Measurements from ENCODE around the gene PLA2G7.
"Not testable (repeated sequence)": the region's sequence is repeated elsewhere in the genome, so short reads cannot be mapped to it uniquely, and the experiment has no call there.

PLA2G7 gene

DNA sequence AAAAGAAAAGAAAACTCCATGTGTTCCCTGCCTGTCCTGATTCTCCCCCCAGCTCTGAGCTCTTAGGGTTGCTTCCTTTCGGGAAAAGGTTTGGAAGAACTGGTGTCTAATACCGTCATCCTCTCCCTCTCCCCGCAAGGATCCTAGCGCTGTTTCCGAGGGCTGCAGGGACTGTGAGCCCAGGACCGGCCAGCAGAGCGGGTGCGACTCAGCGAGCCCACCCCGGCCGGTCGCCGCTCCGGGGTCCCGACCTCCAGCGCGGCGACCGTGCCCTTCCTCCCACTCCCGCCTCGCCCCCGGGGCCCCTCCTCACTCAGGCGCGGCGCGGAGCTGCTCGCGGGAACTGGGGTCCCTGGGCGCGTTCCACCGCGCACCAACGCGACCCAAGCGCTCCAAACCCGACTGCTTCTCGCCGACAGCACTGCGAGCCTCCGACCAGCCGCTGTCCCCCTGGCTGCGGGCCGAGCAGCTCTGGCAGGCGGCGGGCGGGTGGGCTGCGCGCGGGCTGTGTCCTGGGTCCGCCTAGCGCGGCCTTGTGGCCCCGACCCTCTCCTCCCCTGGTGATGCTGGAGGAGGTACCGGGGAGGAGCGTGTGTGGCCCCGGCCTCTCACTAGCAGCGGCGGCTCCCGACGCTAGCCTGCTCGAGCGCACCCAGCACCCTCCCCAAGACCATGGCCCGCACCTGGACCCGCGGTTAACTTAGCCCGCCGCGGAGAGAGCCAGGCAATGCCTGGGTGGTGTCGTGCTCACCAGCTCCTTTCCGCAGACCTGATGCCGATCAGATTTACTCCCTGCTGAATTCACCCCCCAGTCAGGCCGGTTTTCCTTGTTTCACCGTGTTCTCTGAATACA, at the start of gene PLA2G7:
Gene PLA2G7 (minus strand): TSS at position 509 of the 853 bp plus-strand sequence. CDS start 12,484 bp downstream, outside the sequence.
- DNase-seq (ENCODE audit: low read depth in 2 of 2) = no peak

DNA sequence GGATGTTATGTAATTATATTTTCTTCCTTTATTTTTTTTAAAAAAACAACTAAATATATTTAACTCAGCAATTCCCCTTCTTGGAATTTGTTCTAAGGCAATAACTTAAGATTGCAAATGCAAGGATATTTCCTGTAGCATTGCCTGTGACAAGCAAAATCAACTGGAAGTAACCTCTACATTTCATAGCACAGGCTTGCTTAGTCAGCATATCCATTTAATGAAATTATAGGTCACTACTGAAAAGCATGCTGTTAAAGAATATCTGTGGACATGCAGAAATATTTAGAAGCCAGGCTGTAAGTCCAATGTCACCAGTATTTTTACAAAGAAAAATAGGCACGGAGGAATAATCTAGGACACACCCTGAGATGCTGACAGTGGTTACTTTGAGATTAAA, 49.4 kb upstream of the PLA2G7 start:
- no peak for DNase-seq (ENCODE audit: low read depth in 2 of 2)

DNA sequence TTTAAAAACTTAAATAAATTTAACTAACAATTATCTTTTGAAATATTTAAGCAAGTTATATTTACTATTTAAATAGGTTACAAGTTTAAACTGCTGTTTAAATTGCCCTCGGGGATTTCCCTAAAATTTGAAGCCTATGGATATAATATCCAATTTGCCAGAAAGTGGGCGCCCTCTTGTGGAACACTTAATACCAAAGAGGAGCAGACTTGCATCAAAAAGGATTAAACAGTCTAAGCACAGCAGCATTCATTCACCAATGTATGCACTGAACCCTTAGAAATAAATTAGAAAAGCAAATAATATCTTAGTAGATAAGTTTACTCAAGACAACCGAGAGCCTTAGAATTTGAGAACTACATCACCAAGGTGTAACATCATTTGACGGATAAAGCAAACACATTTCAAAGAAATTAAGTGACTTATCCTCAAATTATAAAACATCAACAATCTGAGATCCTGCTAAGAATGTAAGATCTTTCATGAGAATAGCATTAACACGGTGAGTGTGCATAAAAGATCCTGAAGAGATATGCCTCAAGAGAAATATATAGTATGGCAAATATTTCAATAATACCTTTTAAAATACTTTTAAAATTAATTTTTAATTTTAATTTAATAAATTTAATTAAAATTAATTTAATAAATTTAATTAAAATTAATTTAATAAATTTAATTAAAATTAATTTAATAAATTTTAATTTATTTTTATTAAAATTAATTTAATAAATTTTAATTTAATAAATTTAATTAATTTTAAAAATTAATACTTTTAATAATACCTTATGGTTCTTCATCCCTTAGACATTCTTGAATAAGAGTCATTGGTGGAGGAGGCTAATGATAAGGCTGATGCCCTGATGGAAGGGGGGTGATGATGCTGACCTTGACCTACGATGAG, 46.6 kb upstream of the PLA2G7 start:
- DNase-seq (ENCODE audit: low read depth in 2 of 2) = peak; percentile 4 to 11

DNA sequence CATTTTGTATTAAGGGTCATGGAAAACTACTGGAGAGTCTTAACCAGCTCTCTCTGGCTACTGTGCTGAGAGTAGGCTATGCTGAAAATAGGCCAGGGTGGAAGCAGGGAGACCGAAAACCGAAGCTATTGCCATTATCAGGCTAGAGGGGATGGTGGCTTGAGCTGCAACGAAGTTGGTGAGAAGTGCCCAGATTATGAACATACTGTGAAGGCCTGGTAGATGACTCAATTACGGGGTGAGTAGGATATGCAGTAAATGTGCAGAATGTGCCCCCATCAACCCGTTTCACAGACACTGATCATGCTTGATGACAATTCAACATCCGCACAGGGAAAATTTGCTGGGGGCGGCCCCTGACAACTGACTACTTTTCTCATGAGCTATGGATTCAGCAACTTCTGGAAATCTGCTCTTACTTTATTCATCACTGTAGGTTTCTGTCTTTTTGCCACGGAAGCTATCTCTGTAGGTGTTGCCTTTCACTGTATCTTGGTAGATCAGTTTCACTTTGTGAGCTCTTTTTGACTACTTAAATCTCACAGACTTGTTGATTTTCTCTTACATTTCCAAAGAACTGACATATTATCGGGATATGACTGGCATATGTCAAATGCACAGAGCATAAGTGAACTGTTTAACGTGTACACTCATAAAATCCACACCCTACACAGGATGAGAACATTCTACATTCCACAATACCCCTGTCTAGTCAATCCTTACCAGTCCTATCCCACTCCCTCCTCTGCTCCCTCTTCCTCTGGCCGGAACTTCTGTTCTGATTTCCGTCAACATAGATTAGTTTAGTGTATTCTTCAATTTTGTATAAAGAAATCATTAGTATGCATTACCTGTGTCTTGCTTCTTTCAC, 42.5 kb upstream of the PLA2G7 start:
- DNase-seq (ENCODE audit: low read depth in 2 of 2) = no peak

DNA sequence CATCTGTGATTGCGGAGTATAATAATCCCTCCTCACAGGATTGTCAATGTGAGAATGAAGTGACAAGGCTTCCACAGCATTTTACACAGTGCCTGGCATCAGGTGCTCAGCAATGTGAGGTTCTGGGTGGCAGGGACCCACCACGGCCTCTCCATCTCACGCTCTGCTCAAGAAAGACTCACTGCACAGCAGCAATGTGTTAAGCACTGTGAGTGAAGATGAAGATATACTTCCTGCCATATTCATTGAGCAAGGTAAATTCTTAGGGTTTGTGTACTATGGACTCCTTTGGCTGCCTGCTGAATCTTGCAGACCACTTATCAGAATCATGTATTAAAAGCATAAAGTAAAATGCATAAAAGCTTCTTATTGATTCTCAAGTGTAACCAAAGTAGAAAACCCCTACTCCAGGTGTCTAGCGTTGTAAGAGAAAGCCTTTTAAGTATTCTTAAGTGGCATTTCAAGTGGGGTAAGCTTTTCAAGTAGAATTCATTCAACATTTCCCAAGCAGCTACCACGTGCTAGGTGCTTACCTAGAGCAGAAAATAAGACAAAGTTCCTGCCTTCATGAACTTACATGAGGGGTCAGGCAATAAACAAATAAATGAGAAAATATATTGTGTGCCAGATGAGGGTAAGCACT, 41.0 kb upstream of the PLA2G7 start:
- DNase-seq (ENCODE audit: low read depth in 2 of 2) = no peak

DNA sequence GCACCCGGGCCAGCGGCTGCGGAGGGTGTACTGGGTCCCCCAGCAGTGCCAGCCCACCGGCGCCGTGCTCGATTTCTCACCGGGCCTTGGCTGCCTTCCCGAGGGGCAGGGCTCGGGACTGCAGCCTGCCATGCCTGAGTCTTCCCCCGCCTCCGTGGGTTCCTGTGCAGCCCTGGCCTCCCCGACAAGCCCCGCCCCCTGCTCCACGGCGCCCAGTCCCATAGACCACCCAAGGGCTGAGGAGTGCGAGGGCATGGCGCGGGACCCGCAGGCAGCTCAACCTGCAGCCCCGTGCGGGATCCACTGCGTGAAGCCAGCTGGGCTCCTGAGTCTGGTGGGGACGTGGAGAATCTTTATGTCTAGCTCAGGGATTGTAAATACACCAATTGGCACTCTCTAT, 39.6 kb upstream of the PLA2G7 start:
- not testable (repeated sequence) for DNase-seq (ENCODE audit: low read depth in 2 of 2)

DNA sequence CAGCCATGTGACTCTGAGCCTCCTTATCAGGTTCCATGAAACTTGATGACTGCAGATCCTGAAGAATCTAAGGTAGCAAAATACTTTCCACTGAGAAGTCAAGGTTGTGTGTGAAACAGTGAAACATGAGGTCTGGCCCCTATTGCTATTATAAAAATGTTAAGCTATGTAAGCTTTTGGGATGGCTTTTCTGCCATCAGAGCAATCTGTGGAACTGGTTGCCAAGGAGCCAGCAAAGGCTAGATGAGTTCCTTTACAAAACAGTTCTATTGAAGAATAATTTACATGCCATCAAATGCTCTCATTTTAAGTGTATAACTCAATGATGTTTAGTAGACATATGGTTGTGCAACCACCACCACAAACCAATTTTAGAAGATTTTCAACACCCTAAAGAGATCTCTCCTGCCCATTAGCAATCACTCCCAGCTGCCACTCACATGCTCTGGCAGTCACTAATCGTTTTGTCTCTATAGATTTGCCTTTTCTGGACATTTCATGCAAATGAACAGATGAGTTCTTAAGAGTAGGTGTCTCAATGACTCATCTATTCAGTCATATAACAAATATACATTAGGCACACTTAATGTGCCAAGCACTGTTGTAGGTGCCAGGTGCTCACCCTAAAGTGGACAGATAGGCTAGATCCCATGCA, 38.2 kb upstream of the PLA2G7 start:
- DNase-seq (ENCODE audit: low read depth in 2 of 2) = no peak

DNA sequence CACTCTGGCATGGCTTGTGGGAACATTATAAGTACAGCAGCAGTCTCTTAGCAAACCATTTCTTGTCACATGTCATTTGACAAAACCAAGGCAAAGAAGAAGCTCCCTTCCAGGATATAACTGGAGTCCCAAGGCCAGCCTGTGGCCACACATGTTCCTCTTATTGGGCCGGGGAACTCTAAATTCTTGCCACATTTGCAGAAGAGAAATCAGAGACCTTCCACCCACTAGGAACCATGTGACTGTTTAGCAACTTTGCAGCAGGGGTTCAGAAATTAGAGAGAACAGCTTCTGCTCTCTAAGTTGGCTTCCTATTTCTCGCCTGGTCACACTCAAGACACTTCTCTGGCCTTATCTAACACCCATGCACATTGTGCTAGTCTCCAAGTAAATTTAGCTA, 37.6 kb upstream of the PLA2G7 start:
- no peak for DNase-seq (ENCODE audit: low read depth in 2 of 2)

DNA sequence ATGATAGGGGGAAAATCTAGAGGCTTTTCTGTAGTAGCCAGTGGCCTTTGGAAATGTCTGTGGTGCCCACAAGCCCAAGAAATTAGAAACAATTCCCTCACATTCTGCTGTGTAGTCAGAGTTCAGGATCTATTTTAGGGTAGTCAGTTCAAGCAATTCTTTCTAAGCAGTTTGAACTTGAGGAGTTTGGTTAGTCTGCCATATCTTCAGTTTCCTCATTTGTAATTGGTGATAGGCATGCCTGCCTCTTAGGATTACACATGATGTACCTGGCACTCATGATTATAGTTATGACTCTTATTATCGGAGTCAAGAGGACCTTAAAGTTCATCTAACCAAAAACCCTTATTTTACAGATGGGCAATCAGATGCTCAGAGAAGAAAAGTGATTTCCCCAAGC, 36.8 kb upstream of the PLA2G7 start:
- DNase-seq (ENCODE audit: low read depth in 2 of 2) = no peak

DNA sequence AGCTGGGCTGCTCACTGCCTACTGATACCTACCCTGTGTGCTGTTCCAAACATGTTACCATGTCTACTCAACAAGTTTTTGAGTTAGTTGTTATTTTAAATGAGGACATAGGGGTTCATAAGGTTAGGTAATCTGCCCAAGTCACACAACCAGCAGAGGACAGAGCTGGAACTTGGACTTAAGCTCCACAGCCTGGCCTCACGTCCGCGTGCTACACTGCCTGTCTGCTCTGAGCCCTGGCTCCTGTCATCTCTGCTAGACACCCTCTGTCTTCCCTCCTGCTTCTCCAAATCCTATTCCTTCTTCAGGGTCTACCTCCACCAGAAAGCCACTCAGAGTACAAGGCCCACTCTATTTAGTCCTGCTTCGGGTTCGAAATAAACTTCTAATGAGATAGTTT, 29.8 kb upstream of the PLA2G7 start:
- no peak for DNase-seq (ENCODE audit: low read depth in 2 of 2)

DNA sequence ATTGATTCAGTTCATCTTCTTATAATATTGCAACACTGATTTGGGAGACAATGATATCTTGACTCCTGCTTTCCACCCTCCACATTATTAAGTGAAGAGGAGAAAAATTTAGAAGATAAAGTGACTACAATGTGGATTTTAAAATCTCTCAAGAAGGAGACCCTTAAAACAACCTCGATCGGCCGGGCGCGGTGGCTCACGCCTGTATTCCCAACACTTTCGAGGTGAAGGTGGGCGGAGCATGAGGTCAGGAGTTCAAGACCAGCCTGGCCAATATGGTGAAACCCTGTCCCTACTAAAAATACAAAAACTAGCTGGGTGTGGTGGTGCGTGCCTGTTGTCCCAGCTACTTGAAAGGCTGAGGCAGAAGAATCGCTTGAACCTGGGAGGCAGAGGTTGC, 29.1 kb upstream of the PLA2G7 start:
- DNase-seq (ENCODE audit: low read depth in 2 of 2) = not testable (repeated sequence)

DNA sequence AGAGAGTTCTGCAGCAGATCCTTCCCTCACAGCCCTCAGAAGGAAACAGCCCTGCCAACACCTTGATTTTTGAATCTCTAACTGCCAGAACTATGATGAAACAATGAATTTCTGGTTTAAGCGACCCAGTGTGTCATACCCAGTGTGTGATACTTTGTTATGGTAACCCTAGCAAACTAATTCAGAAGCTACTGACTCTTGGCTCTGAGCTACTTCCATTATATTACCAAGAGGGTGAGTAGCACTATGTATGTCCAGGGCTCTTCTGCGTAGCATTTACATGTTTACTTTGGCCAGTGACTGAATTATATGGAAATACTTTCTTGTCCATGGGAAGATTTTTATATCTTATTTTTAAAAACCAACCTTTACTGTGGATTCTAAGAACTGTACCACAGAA, 28.3 kb upstream of the PLA2G7 start:
- DNase-seq (ENCODE audit: low read depth in 2 of 2) = no peak

DNA sequence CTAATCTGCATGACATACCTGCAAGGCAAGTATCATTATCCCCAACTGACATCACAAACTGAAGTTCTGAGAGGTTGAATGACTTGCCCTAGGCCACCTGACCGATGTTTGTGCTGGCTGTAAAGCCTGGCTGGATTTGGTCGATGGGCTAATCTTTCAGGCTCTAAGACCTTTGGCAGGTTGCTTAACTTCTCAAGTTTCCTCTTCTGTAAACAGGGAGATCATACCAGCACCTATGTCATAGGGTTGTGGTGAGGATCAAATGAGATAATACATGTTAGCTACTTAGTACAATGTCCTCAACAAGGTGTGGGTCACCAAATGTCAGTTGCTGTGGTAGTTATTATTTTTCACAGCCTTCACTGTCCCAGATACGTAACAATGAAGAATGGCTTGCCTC, 25.8 kb upstream of the PLA2G7 start:
- no peak for DNase-seq (ENCODE audit: low read depth in 2 of 2)

DNA sequence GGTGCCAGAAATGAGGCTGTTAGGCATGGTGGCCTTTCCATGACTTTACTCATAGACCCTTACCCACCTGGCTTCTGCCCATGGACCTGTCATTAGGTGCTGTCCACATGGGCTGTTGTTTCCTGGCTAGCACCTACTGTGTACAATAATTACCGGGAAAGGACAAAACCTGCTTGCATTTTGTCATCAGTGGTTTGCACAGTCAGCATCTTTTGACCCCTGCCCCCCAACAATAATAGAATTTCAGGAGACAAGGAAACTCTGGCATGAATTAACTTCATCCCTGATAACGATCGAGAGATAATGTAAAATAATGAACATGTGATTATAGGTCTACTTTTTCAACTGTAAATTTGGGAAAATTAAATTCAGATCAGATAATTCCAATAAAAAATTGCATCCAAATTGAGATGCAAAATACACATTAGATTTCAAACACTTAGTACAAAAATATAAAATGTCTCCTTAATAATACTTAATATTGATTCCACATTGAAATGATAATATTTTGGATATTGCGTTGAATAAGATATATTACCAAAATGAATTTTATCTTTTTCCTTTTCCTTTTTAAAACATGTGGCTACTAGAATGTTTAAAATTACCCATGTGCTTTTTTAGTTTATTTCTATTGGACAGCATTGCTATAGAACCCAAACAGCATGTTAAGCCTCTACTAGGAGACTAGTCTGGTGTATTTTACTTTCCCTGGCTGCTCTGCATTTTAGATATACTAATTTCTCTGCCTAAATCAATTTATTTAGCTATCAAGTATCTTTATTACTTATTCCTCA, 24.0 kb upstream of the PLA2G7 start:
- no peak for DNase-seq (ENCODE audit: low read depth in 2 of 2)

DNA sequence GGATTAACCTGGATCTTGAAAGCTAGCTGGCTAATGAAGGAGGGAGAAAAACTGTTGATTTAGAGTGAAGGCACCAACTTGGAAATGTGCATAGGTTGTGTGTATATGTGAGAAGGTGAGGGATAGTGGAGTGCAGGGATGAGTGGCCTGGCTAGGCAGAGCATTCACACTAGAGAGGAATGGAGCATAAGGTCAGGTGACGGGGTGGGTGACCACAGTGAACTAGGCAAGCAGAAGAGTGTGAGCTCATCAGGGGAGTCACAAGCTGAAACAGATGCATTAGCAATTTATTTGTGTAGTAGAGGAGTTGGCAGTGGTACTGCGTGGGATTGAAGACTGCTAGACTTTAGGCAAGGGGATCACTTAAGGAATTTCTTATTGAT, 22.0 kb upstream of the PLA2G7 start:
- no peak for DNase-seq (ENCODE audit: low read depth in 2 of 2)

DNA sequence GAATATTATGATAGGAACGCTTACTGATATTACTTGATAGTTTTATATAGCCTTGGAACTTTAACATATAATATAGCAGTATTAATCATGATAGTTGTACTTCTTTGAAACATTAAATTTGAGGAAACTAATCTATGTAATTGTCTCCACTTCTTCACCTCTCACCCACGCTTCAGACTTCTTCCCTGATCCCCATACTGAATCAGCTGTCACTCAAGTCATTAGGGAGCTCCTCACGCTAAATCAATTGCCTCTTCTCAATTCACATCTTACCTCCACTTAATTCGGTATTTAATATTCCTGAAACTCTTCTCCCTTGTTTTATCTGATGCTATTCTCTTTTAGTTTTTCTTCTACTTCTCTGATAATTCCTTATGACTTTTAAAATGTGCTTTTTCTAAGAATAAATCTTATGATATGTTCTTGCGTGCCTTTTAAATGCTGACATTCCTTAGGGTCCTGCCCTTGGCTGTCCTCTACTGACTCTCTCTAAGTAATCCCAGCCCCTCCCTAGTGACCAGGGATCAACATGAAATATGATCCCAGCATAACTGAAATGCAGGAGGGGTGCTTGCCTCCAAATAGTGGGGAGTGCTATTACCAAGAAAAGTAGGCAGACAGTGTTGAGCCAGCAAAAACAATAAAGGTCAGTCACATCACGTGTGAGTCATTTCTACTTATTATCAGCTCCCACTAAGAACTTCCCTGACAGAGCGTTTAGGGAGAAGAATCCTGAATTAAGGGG, 21.5 kb upstream of the PLA2G7 start:
- DNase-seq (ENCODE audit: low read depth in 2 of 2) = no peak

DNA sequence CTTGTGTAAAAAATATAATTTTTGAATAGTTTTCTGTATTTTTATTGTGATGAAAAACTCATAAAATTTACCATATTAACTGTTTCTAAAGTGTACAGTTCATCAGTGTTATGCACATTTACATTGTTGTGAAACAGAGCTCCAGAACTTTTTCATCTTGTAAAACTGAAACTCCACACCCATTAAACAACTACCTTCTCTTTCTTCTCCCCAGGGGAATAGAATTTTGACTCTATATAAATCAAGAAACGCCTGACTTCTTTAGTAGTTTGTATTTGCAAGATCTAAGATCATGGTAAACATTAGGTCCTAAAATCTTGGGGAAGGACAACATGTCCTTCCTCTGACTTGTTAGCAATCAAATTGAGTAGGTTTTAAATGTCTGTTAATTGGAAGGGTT, 20.7 kb upstream of the PLA2G7 start:
- no peak for DNase-seq (ENCODE audit: low read depth in 2 of 2)

DNA sequence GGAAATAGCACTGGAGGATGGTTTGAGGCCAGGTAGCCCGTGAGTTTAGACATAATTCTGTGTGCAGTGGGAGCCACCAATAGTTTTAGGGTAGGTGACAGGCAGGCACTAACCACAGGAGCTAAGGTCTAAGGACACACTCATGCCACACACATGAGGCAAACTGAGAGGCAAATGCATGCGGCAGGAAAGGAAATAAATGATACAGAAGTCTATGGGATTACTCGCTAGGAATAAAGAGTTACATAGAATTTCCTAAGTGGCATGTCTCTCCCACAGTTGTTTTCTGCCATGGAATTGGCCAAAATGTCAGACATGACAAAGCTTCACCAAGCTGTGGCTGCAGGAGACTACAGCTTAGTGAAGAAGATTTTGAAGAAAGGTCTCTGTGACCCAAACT, 16.5 kb upstream of the PLA2G7 start:
- no peak for DNase-seq (ENCODE audit: low read depth in 2 of 2)

DNA sequence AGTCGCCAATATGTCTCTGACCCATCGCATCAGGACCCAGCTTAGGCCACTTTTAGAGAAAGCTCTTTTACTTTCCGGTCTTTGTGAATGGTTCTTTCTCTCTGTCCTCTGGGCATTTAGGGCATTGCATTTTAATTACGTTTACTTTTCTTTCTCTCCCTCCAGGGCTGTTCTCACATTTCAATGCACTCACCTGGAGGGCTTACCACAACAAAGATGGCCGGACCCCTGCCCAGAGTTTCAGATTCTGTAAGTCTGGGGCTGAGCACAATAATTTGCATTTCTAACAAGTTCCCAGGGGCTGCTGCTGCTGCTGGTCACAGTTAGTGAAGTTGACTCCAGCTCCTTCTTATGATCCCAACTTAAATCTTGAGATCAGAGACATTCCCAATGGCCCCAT, 14.6 kb upstream of the PLA2G7 start:
- no peak for DNase-seq (ENCODE audit: low read depth in 2 of 2)

Measured in activated CD4-positive, alpha-beta T cell treated with anti-CD3 and anti-CD28 coated beads for 24 hours (primary cell).